ENCODE results near the gene UROS. TPM values are rescaled to one million over a fixed set of nuclear protein-coding genes. Genes with fewer than 3 reads are reported as not detected.

Gene UROS
- total RNA-seq, 2 experiments from 2014 or later: 43.8 to 57.9 TPM

DNA sequence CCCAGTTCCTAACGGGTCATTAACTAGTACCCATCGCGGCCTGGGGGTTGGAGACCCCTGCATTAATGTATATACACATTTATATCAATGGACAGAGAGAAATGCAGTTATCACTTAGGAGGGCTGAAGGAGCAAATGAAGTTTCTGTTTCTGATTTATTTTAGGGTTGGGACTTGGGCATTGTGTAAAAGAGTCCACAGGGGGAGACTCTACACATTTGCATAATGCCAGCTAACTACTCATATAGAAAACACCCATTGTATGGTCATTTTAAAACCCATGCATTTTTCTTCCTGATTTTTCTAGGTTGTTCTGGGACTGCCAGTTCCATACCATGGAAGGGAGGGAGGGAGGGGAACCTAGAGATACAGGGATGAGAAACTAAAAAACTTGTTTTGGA, 23.8 kb upstream of the UROS start:
- H3K36me3 Mint-ChIP-seq: peaks cover 10% of the 10 kb centered on the region
- H3K4me3 Mint-ChIP-seq: no peak overlapping the region
- CTCF ChIA-PET: no interaction called here
- ATAC-seq (no peak), DNase-seq (no peak)
- no peaks in the 10 kb centered on the region for H3K4me1 Mint-ChIP-seq
- no peak overlapping the region for H3K27ac Mint-ChIP-seq
- no peaks in the 10 kb centered on the region for H3K27me3 Mint-ChIP-seq
- H3K9me3 Mint-ChIP-seq (ENCODE audit: low read depth): no peaks in the 10 kb centered on the region

- Mint-ChIP-seq H3K4me1 (no peaks in the 10 kb centered on the region), H3K36me3 (peaks cover 6% of the 10 kb centered on the region), H3K9me3 (ENCODE audit: low read depth) (no peaks in the 10 kb centered on the region), H3K27me3 (no peaks in the 10 kb centered on the region), H3K27ac (no peak overlapping the region), H3K4me3 (no peak overlapping the region)
- CTCF ChIA-PET: no interaction called here
- no peak for ATAC-seq
- DNase-seq: no peak
Measured at GRCh38 chr10:125845617-125846016, 22.6 kb upstream of the UROS start.

DNA sequence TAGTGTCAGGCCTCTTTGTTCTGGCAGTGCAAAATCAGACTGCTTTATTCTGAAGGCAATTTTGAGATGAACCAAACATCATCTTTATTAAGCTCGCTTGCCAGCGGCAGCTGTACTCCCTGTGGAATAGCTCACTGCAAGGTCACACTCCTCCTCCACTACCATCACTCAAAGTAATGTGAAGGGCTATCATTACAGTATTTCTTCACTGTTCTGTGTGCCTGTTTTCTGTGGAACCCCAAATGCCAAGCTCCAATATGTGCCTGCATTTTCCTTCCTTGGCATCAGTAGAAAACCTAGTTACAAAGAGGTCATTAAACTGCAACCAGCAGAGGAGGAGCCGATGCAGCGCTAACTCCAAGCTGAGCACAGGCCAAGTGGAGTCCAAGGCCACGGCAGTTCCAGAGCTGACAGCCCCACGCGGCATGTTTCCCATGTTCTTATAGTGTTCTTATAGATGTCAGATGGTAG, 21.7 kb upstream of the UROS start:
- Mint-ChIP-seq H3K4me1 (no peaks in the 10 kb centered on the region), H3K27me3 (no peaks in the 10 kb centered on the region), H3K4me3 (no peak overlapping the region), H3K36me3 (peaks cover 4% of the 10 kb centered on the region), H3K27ac (no peak overlapping the region), H3K9me3 (ENCODE audit: low read depth) (no peaks in the 10 kb centered on the region)
- ATAC-seq: no peak
- DNase-seq: no peak
- CTCF ChIA-PET: interaction anchor here (1.1 to 1.9 kb wide), 2 partner anchors 11 to 24 kb away, joined by 3 to 6 read pairs; no protein-coding TSS in a partner anchor

DNA sequence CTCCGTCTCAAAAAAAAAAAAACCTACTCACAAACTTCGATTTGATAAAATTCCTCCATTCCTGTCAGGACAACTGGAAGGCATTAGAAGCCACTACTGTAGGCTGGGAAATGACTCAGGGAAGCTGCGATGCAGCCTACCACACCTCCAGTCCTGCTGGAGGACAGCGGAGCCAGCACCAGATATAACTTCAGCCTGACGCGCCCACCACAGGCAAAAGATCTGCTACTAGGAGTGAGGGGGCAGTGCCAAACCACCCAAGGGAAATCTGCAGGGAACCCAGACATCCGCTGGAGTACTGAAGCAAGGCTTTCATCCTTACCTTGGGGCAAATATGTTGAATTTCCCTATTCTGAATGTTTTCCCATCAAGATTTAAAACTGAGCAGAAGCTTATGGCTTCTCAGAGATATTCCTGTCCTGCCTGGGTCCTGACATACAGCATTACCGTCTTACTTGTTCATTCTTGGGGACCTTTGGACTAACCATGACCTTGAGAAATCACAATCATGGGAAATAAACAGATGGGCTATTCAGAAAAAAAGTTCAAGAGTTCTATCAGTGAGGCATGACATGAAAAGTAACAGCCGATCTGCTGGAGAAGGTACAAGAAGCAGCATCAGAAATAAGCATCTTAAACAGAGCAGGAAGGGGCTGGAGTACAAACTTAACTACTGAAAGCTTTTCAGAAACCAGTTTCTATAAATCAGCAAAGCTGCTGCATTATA, 20.7 kb upstream of the UROS start:
- DNase-seq (no peak), ATAC-seq (no peak)
- CTCF ChIA-PET: interaction anchor here (1.9 kb wide), 1 partner anchor 12 kb away, joined by 6 read pairs; no protein-coding TSS in a partner anchor
- no peak overlapping the region for H3K27ac Mint-ChIP-seq
- peaks cover 4% of the 10 kb centered on the region for H3K36me3 Mint-ChIP-seq
- H3K4me3 Mint-ChIP-seq: no peak overlapping the region
- H3K4me1 Mint-ChIP-seq: no peaks in the 10 kb centered on the region
- no peaks in the 10 kb centered on the region for H3K27me3 Mint-ChIP-seq
- H3K9me3 Mint-ChIP-seq (ENCODE audit: low read depth): no peaks in the 10 kb centered on the region

- Mint-ChIP-seq H3K27me3 (no peaks in the 10 kb centered on the region), H3K9me3 (ENCODE audit: low read depth) (no peaks in the 10 kb centered on the region)
Measured at GRCh38 chr10:125840955-125841354, 17.9 kb upstream of the UROS start.

DNA sequence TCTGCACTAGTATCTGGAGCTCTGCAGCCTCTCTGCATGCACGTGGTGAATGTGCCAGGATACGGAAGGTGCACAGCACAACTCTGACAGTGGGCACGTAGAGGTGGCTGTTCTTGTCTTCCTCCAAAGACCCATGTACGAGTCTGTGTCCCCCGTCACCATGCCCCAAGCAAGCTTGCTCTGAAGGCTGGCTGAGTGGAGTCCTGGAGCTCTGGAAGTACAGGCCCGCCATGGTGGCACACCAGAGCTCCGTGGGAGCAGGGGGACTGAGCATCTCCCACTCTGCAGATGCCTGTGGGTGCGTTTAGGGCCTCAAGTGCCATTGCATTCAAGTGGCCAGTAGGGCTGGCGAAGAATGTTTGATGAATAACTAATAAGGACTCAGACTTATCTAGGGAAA, 17.3 kb upstream of the UROS start:
- DNase-seq (no peak), ATAC-seq (no peak)
- Mint-ChIP-seq H3K27me3 (no peaks in the 10 kb centered on the region), H3K9me3 (ENCODE audit: low read depth) (no peaks in the 10 kb centered on the region), H3K36me3 (peaks cover 12% of the 10 kb centered on the region), H3K27ac (no peak overlapping the region), H3K4me3 (no peak overlapping the region), H3K4me1 (no peaks in the 10 kb centered on the region)
- CTCF ChIA-PET: interaction anchor here (0.5 kb wide), 1 partner anchor 566 kb away, joined by 3 read pairs; no protein-coding TSS in a partner anchor

More at GRCh38 chr10:125840955-125841354, 17.9 kb upstream of the UROS start:
- H3K4me1 Mint-ChIP-seq: no peaks in the 10 kb centered on the region
- H3K27ac Mint-ChIP-seq: no peak overlapping the region
- DNase-seq: no peak
- CTCF ChIA-PET: interaction anchor here (0.5 kb wide), 1 partner anchor 567 kb away, joined by 3 read pairs; no protein-coding TSS in a partner anchor
- peaks cover 7% of the 10 kb centered on the region for H3K36me3 Mint-ChIP-seq
- no peak overlapping the region for H3K4me3 Mint-ChIP-seq
- no peak for ATAC-seq

- Mint-ChIP-seq H3K4me3 (no peak overlapping the region), H3K27me3 (no peaks in the 10 kb centered on the region), H3K4me1 (no peaks in the 10 kb centered on the region), H3K36me3 (peaks cover 15% of the 10 kb centered on the region), H3K27ac (no peak overlapping the region), H3K9me3 (ENCODE audit: low read depth) (no peaks in the 10 kb centered on the region)
- DNase-seq (no peak), ATAC-seq (no peak)
- CTCF ChIA-PET: no interaction called here
Measured at GRCh38 chr10:125838802-125839575, 15.9 kb upstream of the UROS start.

DNA sequence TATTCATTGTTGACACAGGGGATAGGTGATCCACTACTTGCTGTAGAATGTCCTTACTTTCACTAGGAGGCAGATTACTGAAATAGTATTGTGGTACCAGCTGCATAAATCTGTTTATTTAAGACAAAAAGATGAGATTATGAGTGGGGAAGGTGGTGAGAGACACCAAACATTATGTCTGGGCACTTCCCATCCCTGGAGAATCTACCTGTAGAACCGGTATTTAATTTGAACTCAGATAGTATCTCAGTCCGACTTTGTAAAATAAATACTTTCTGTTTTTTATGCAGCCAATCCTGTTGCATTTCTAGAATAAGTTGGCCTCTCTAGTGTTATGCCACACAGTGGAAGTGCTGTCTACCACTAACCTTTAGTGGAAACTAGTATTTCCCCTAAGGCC, 13.7 kb upstream of the UROS start:
- no peaks in the 10 kb centered on the region for H3K27me3 Mint-ChIP-seq
- no peak overlapping the region for H3K27ac Mint-ChIP-seq
- H3K4me1 Mint-ChIP-seq: no peaks in the 10 kb centered on the region
- CTCF ChIA-PET: no interaction called here
- H3K36me3 Mint-ChIP-seq: peaks cover 24% of the 10 kb centered on the region
- no peak for DNase-seq
- no peak overlapping the region for H3K4me3 Mint-ChIP-seq
- ATAC-seq: no peak
- no peaks in the 10 kb centered on the region for H3K9me3 Mint-ChIP-seq (ENCODE audit: low read depth)

DNA sequence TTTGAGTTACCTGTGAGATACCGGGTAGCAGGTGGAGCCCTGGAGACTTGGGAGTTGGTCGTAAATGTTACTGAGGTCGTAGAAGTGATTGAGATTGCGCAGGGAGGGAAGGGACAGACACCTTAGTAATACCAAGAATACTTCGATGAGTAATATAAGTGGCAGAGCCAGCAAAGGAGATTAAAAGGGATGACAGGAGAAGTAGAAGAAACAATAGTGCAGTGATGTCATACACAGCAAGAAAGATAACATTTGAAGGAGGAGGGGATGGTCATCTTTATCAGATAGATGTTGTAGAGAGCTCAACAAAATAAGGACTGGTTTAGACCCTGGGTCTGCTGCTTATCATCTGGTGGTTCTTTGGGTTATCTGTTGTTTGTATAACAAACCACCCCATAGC, 5.3 kb upstream of the UROS start:
- DNase-seq (no peak), ATAC-seq (no peak)
- Mint-ChIP-seq H3K27me3 (no peaks in the 10 kb centered on the region), H3K4me3 (no peak overlapping the region), H3K4me1 (peaks cover 19% of the 10 kb centered on the region), H3K27ac (no peak overlapping the region), H3K9me3 (ENCODE audit: low read depth) (no peaks in the 10 kb centered on the region), H3K36me3 (peaks cover 41% of the 10 kb centered on the region)
- CTCF ChIA-PET: interaction anchor here (1.2 kb wide), 1 partner anchor 11 kb away, joined by 3 read pairs; no protein-coding TSS in a partner anchor

- H3K36me3 Mint-ChIP-seq: peaks cover 38% of the 10 kb centered on the region
- H3K4me1 Mint-ChIP-seq: peaks cover 19% of the 10 kb centered on the region
- DNase-seq: no peak
- H3K9me3 Mint-ChIP-seq (ENCODE audit: low read depth): no peaks in the 10 kb centered on the region
- H3K27me3 Mint-ChIP-seq: no peaks in the 10 kb centered on the region
- CTCF ChIA-PET: interaction anchor here (1.2 kb wide), 1 partner anchor 10 kb away, joined by 3 read pairs; no protein-coding TSS in a partner anchor
- H3K27ac Mint-ChIP-seq: no peak overlapping the region
- no peak for ATAC-seq
- H3K4me3 Mint-ChIP-seq: no peak overlapping the region
Measured at GRCh38 chr10:125827133-125827532, 4.1 kb upstream of the UROS start.

DNA sequence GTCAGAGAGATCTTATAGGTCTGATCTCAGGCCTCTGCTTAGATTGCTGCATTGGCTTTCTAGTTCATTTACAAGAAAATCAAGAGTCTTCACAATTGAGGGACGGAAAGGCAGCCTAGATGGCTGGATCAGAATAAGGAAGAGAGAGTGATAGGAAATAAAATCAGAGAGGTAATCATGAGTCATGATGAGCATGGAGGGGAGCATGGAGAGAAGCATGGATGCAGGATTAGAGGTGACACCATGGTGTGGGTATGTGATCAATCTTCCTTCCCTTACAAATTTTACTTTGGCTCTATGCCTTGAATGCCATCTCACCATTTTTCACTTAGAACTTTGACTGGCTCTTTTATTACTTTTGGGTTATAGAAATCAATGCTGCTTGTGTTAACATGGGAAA, 1.7 kb upstream of the UROS start:
- Mint-ChIP-seq H3K9me3 (ENCODE audit: low read depth) (no peaks in the 10 kb centered on the region), H3K4me3 (no peak overlapping the region), H3K36me3 (peaks cover 26% of the 10 kb centered on the region), H3K27ac (no peak overlapping the region), H3K27me3 (no peaks in the 10 kb centered on the region), H3K4me1 (peaks cover 38% of the 10 kb centered on the region)
- ATAC-seq (no peak), DNase-seq (no peak)
- CTCF ChIA-PET: no interaction called here

DNA sequence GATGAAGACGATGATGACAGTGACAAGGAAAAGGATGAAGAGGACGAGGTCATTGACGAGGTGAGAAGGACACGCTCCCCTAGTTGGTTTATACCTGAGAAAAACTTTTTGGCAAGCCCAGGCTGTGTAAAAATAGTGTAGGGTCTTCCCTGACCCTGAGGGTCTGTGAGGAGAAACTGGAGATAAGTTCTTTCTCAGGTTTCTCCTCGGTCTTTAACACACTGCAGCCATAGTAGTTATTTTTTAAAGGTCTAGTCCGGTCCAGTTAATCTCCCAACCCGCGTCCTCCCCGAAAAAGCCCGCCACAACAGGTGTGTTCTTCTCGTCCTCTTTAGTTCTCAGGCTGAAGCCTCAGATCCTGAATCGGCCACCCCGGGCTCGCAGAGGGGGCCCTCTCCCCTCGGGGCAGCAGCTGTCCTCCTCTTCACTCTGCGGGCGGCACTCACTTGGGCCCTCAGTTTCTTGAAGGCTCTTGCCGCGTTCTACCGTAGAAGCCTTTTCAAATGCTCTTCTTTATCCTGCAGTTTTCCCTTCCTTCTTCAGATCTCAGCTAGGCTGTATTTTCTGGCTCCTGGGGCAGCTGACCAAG, 699 bp upstream of the UROS start:
- peaks cover 35% of the 10 kb centered on the region for H3K4me1 Mint-ChIP-seq
- H3K36me3 Mint-ChIP-seq: peaks cover 17% of the 10 kb centered on the region
- ATAC-seq (no peak), DNase-seq (peak; percentile 44)
- no peaks in the 10 kb centered on the region for H3K9me3 Mint-ChIP-seq (ENCODE audit: low read depth)
- CTCF ChIA-PET: interaction anchor here (0.8 to 1.7 kb wide), 4 partner anchors 10 to 73 kb away, joined by 3 to 4 read pairs (median 3); no protein-coding TSS in a partner anchor
- H3K27me3 Mint-ChIP-seq: no peaks in the 10 kb centered on the region
- no peak overlapping the region for H3K4me3 Mint-ChIP-seq
- no peak overlapping the region for H3K27ac Mint-ChIP-seq

GRCh38 chr10:125820701-125821100, 2.4 kb downstream of the UROS start:
- Mint-ChIP-seq H3K27me3 (no peaks in the 10 kb centered on the region), H3K9me3 (ENCODE audit: low read depth) (no peaks in the 10 kb centered on the region), H3K4me3 (no peak overlapping the region), H3K4me1 (peaks cover 21% of the 10 kb centered on the region), H3K27ac (peak overlapping the region; percentile 18), H3K36me3 (peaks cover 3% of the 10 kb centered on the region)
- CTCF ChIA-PET: no interaction called here
- ATAC-seq (no peak), DNase-seq (no peak)

All from activated CD8-positive, alpha-beta memory T cell treated with anti-CD3 and anti-CD28 coated beads, Interleukin-2, amount 10 ng/mL, durations not matched to agents 7 days and 5 days (primary cell).